Measurements from ENCODE around the gene TULP4.

GRCh38 chr6:158287047-158287446 is 25.2 kb upstream of the TULP4 start:
- TF ChIP-seq LEF1 (IDR thresholded peaks at IDR 0.05; ENCODE audit: borderline replicate concordance) (0 out of 2 replicates have a peak, but pooled peaks have one; percentile 30), FOXA1 (IDR thresholded peaks at IDR 0.05) (no peak), SP1 (IDR thresholded peaks at IDR 0.05) (no peak), FOXM1 (IDR thresholded peaks at IDR 0.05; ENCODE audit: borderline replicate concordance) (0 out of 2 replicates have a peak, but pooled peaks have one; percentile 59), FOXK2 (IDR thresholded peaks at IDR 0.05) (peak; percentile 70; the same call in 1 of the 2 replicates), SUZ12 (IDR thresholded peaks at IDR 0.05) (no peak), ARNT (IDR thresholded peaks at IDR 0.05) (peak; percentile 95), TARDBP (IDR thresholded peaks at IDR 0.05) (0 out of 2 replicates have a peak, but pooled peaks have one; percentile 33), ZNF384 (IDR thresholded peaks at IDR 0.05) (0 out of 2 replicates have a peak, but pooled peaks have one; percentile 29)
